HepG2 (cell line): ENCODE data around the gene MAP2K3. TPM values are rescaled to one million over a fixed set of nuclear protein-coding genes. Genes with fewer than 3 reads are reported as not detected.

Experiments used
- AHDC1 ChIP-seq: sonication (generic); formaldehyde crosslinking; IDR thresholded peaks from 2 replicates; pipeline ENCODE4 v1.5.1; 2020; ENCODE audit warnings: mild to moderate bottlenecking, missing genetic modification reagents, borderline replicate concordance
- ARNT ChIP-seq: fragments of 450-650 bp; IDR thresholded peaks from 2 replicates; pipeline ENCODE4 v1.6.1; 2017
- ATF7-NPFF ChIP-seq: sonication (generic); formaldehyde crosslinking; IDR thresholded peaks from 2 replicates; pipeline ENCODE4 v1.8.1; 2023; ENCODE audit warnings: mild to moderate bottlenecking, low read depth, missing genetic modification reagents, moderate library complexity
- BCL6 ChIP-seq: IDR thresholded peaks from 2 replicates; pipeline ENCODE4 v1.6.1; 2016; ENCODE audit warnings: missing genetic modification reagents, missing compliant biosample characterization
- FOXA3 ChIP-seq: IDR thresholded peaks from 2 replicates; pipeline ENCODE4 v1.6.1; 2016; ENCODE audit warnings: missing genetic modification reagents, missing compliant biosample characterization
- GLI4 ChIP-seq: sonication (generic); formaldehyde crosslinking; IDR thresholded peaks from 2 replicates; pipeline ENCODE4 v1.5.1; 2020; ENCODE audit warnings: missing genetic modification reagents, mild to moderate bottlenecking, moderate library complexity, borderline replicate concordance
- PCBP1 ChIP-seq: fragments of 200-400 bp; formaldehyde crosslinking; IDR thresholded peaks from 2 replicates; pipeline ENCODE4 v1.6.1; 2017; ENCODE audit warnings: mild to moderate bottlenecking, low read depth, low read length, borderline replicate concordance
- RARG ChIP-seq: sonication (generic); formaldehyde crosslinking; IDR thresholded peaks from 2 replicates; pipeline ENCODE4 v1.4.0; 2020; ENCODE audit warnings: low read depth, mild to moderate bottlenecking, missing genetic modification reagents
- ZBTB1 ChIP-seq: sonication (generic); formaldehyde crosslinking; IDR thresholded peaks from 2 replicates; pipeline ENCODE4 v1.4.0; 2020; ENCODE audit warnings: missing genetic modification reagents, borderline replicate concordance
- ZNF276 ChIP-seq: sonication (generic); formaldehyde crosslinking; IDR thresholded peaks from 2 replicates; pipeline ENCODE4 v1.4.0; 2020; ENCODE audit warnings: mild to moderate bottlenecking, low read depth, missing genetic modification reagents
- ZNF616 ChIP-seq: sonication (generic); formaldehyde crosslinking; IDR thresholded peaks from 2 replicates; pipeline ENCODE4 v1.5.0; 2020; ENCODE audit warnings: low read depth, mild to moderate bottlenecking, missing genetic modification reagents
- polyA plus RNA-seq, 8 experiments: library from polyadenylated mRNA; depleted of rRNA in 3 of 8; stranded (reverse) in 7 of 8; unstranded in 1 of 8; fragments of >200 nt; fragmentation: Illumina TruSeq in 4 of 8; extraction: Trizol in 4 of 8; gene quantifications; 2 replicates each; pipeline versions ENCODE4 v1.2.1 to v1.2.3, GENCODE V29; 2011 to 2016; ENCODE audit warnings: low read depth in 4 of 8, missing spikeins in 1 of 8, mixed read lengths in 1 of 8; ENCODE audit not compliant: insufficient read depth in 1 of 8
- total RNA-seq, 5 experiments: library from RNA; depleted of rRNA; stranded (reverse); fragments of >200 nt; fragmentation: Illumina TruSeq; extraction: Trizol; gene quantifications; 2 replicates each; pipeline ENCODE4 v1.2.3, GENCODE V29; 2016; ENCODE audit warnings: low read depth in 1 of 5
- TF ChIP-seq, protein P1 (sequence below): sonication (generic); formaldehyde crosslinking; IDR thresholded peaks from 2 replicates; pipeline ENCODE4 v1.4.0; 2020; ENCODE audit warnings: missing genetic modification reagents
- TF ChIP-seq, protein P2 (sequence below): sonication (generic); formaldehyde crosslinking; IDR thresholded peaks from 2 replicates; pipeline ENCODE4 v1.8.0; 2022; ENCODE audit warnings: missing genetic modification reagents, mild to moderate bottlenecking, inconsistent platforms, borderline replicate concordance

The MAP2K3 gene
- total and polyA plus RNA-seq, 2 of the 13 experiments (the other 11 are each of a cell fraction or from before 2014, with no cell fraction given): 20.5 to 27.4 TPM

- TF ChIP-seq ZNF276 (CRISPR knock-in tag): no peak; the same call in none of the 2 replicates
- TF ChIP-seq, protein P1, sequence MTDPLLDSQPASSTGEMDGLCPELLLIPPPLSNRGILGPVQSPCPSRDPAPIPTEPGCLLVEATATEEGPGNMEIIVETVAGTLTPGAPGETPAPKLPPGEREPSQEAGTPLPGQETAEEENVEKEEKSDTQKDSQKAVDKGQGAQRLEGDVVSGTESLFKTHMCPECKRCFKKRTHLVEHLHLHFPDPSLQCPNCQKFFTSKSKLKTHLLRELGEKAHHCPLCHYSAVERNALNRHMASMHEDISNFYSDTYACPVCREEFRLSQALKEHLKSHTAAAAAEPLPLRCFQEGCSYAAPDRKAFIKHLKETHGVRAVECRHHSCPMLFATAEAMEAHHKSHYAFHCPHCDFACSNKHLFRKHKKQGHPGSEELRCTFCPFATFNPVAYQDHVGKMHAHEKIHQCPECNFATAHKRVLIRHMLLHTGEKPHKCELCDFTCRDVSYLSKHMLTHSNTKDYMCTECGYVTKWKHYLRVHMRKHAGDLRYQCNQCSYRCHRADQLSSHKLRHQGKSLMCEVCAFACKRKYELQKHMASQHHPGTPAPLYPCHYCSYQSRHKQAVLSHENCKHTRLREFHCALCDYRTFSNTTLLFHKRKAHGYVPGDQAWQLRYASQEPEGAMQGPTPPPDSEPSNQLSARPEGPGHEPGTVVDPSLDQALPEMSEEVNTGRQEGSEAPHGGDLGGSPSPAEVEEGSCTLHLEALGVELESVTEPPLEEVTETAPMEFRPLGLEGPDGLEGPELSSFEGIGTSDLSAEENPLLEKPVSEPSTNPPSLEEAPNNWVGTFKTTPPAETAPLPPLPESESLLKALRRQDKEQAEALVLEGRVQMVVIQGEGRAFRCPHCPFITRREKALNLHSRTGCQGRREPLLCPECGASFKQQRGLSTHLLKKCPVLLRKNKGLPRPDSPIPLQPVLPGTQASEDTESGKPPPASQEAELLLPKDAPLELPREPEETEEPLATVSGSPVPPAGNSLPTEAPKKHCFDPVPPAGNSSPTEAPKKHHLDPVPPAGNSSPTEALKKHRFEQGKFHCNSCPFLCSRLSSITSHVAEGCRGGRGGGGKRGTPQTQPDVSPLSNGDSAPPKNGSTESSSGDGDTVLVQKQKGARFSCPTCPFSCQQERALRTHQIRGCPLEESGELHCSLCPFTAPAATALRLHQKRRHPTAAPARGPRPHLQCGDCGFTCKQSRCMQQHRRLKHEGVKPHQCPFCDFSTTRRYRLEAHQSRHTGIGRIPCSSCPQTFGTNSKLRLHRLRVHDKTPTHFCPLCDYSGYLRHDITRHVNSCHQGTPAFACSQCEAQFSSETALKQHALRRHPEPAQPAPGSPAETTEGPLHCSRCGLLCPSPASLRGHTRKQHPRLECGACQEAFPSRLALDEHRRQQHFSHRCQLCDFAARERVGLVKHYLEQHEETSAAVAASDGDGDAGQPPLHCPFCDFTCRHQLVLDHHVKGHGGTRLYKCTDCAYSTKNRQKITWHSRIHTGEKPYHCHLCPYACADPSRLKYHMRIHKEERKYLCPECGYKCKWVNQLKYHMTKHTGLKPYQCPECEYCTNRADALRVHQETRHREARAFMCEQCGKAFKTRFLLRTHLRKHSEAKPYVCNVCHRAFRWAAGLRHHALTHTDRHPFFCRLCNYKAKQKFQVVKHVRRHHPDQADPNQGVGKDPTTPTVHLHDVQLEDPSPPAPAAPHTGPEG (CRISPR knock-in tag): peak; percentile 45
- no peak for TF ChIP-seq AHDC1 (CRISPR knock-in tag)
- TF ChIP-seq PCBP1: no peak
- 0 out of 2 replicates have a peak, but pooled peaks have one; percentile 22 for TF ChIP-seq FOXA3
- TF ChIP-seq ATF7-NPFF (CRISPR knock-in tag): peak; percentile 85; the same call in 1 of the 2 replicates
- TF ChIP-seq GLI4 (CRISPR knock-in tag): no peak; the same call in 1 of the 2 replicates
- TF ChIP-seq, protein P2, sequence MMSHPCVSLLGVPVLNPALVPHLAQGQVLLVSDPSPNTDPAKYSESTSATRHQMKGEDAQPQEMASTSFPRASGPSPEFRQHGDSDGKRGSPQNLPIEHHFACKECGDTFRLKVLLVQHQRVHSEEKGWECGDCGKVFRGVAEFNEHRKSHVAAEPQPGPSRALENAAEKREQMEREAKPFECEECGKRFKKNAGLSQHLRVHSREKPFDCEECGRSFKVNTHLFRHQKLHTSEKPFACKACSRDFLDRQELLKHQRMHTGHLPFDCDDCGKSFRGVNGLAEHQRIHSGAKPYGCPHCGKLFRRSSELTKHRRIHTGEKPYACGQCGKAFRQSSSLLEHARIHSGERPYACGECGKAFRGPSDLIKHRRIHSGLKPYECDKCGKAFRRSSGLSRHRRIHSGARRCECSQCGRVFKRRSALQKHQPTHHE (CRISPR knock-in tag): no peak
- no peak for TF ChIP-seq ZNF616 (CRISPR knock-in tag)
- TF ChIP-seq BCL6 (CRISPR knock-in tag): no peak
- TF ChIP-seq ARNT: no peak
- no peak for TF ChIP-seq ZBTB1 (CRISPR knock-in tag)
- TF ChIP-seq RARG (CRISPR knock-in tag): no peak
These were observed at the start of gene MAP2K3 (continued) for GRCh38 chr17:21284319-21285163.
